OCI-LY3 (cell line): ENCODE data around the gene BAZ2B.

Experiments used
- H2AFZ ChIP-seq: fragments of 200-600, 300-600 bp; shearing (Covaris generic); 2 replicates; pipeline ENCODE4 v1.6.0; 2014; ENCODE audit warnings: antibody characterized with exemption, low read depth, low read length
- H3K27ac ChIP-seq: fragments of 200-600, 300-600 bp; sonication (generic); 2 replicates; pipeline ENCODE4 v1.5.1; 2014; ENCODE audit warnings: mild to moderate bottlenecking, low read length, moderate library complexity, mixed read lengths
- H3K27me3 ChIP-seq: fragments of 200-600, 300-600 bp; sonication (generic); 2 replicates; pipeline ENCODE4 v1.6.1; 2014; ENCODE audit warnings: low read depth, low read length, mixed read lengths
- H3K36me3 ChIP-seq: fragments of 200-600, 300-600 bp; sonication (generic); replicated peaks from 2 replicates; pipeline ENCODE3; 2014; ENCODE audit warnings: low read depth, low read length, mixed read lengths
- H3K4me1 ChIP-seq: fragments of 300-600, 200-600 bp; sonication (generic); 2 replicates; pipeline ENCODE4 v1.6.1; 2014; ENCODE audit warnings: low read length, mixed read lengths
- H3K4me2 ChIP-seq: fragments of 200-600, 300-600 bp; sonication (generic); 2 replicates; pipeline ENCODE4 v1.6.1; 2014; ENCODE audit warnings: low read length, mixed read lengths
- H3K4me3 ChIP-seq: fragments of 300-600, 200-600 bp; sonication (generic); 2 replicates; pipeline ENCODE4 v1.5.1; 2014; ENCODE audit warnings: antibody characterized with exemption, mild to moderate bottlenecking, low read length, moderate library complexity
- H3K79me2 ChIP-seq: fragments of 300-600, 200-600 bp; shearing (Covaris generic); 2 replicates; pipeline ENCODE4 v1.6.1; 2014; ENCODE audit warnings: mild to moderate bottlenecking, low read length, mixed read lengths
- H3K9ac ChIP-seq: fragments of 300-600, 200-600 bp; shearing (Covaris generic); 2 replicates; pipeline ENCODE4 v1.6.0; 2014; ENCODE audit warnings: mild to moderate bottlenecking, low read length, moderate library complexity
- H3K9me3 ChIP-seq: fragments of 200-600, 300-600 bp; shearing (Covaris generic); 2 replicates; pipeline ENCODE4 v1.6.1; 2014; ENCODE audit warnings: low read length, mixed read lengths; ENCODE audit not compliant: insufficient read depth
- H4K20me1 ChIP-seq: fragments of 200-600, 300-600 bp; sonication (generic); 2 replicates; pipeline ENCODE4 v1.6.1; 2016; ENCODE audit warnings: low read length, mixed read lengths; ENCODE audit not compliant: insufficient read depth
- CTCF ChIP-seq: fragments of 200-600, 300-600 bp; sonication (generic); IDR thresholded peaks from 2 replicates; pipeline ENCODE4 v1.5.1; 2014; ENCODE audit warnings: antibody characterized with exemption, low read length, low read depth
- EZH2phosphoT487 ChIP-seq: fragments of 200-600 bp; shearing (Covaris generic); IDR thresholded peaks from 2 replicates; pipeline ENCODE4 v1.6.1; 2018; ENCODE audit warnings: antibody characterized with exemption, mixed run types, low read depth

BAZ2B gene

GRCh38 chr2:159616286-159616701, at the start of gene BAZ2B:
Gene BAZ2B, minus strand, starts transcription at chr2:159616548. Its CDS starts 137,829 bp downstream, at chr2:159478719.
- no peaks in the 10 kb centered on the region for H4K20me1 ChIP-seq
- H3K79me2 ChIP-seq = no peaks in the 10 kb centered on the region
- no peaks in the 10 kb centered on the region for H3K9me3 ChIP-seq
- peak within 1 kb of the TSS; percentile 93 for H2AFZ ChIP-seq
- no peak within 1 kb of the TSS; the same call in 1 of the 2 replicates for H3K27ac ChIP-seq
- TF ChIP-seq CTCF (no peak), EZH2phosphoT487 (no peak)
- H3K4me1 ChIP-seq = peaks cover 9% of the 10 kb centered on the region
- H3K9ac ChIP-seq = peak within 1 kb of the TSS; percentile 79
- no peaks in the 10 kb centered on the region for H3K36me3 ChIP-seq
- peaks cover 4% of the 10 kb centered on the region; the same call in 1 of the 2 replicates for H3K27me3 ChIP-seq
- H3K4me3 ChIP-seq = peak within 1 kb of the TSS; percentile 92
- peak within 1 kb of the TSS; percentile 93 for H3K4me2 ChIP-seq

DNA sequence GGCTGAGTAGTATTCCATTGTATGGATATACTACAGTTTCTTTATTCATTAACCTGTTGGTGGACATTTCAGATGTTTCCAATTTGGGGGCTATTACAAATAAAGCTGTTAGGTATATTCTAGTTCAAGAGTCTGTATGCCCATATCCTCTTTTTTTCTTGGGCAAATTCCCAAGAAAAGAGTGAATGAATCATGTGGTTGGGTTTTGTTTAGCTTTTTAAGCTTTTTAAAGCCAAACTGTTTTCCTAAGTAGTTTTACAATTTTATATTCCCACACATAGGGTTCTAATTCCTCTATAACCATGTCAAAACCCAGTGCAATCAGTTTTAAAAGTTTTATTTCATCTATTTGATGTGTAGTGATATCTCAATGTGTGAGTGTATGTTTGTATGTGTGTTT, 44.9 kb upstream of the BAZ2B start:
- Histone ChIP-seq H4K20me1 (no peaks in the 10 kb centered on the region), H3K27me3 (no peaks in the 10 kb centered on the region), H3K9me3 (no peaks in the 10 kb centered on the region), H3K4me2 (no peak overlapping the region), H3K27ac (no peak overlapping the region), H3K4me1 (peaks cover 15% of the 10 kb centered on the region), H3K4me3 (no peak overlapping the region), H3K9ac (no peak overlapping the region), H2AFZ (no peak overlapping the region), H3K79me2 (no peaks in the 10 kb centered on the region), H3K36me3 (no peaks in the 10 kb centered on the region)
- TF ChIP-seq CTCF = no peak
- TF ChIP-seq EZH2phosphoT487 = no peak

- Histone ChIP-seq H3K27ac (no peak overlapping the region), H3K4me3 (no peak overlapping the region), H4K20me1 (no peaks in the 10 kb centered on the region), H3K4me2 (peak overlapping the region; percentile 3), H3K9me3 (no peaks in the 10 kb centered on the region), H2AFZ (no peak overlapping the region), H3K27me3 (no peaks in the 10 kb centered on the region), H3K9ac (no peak overlapping the region), H3K36me3 (no peaks in the 10 kb centered on the region), H3K4me1 (peaks cover 15% of the 10 kb centered on the region), H3K79me2 (no peaks in the 10 kb centered on the region)
- no peak for TF ChIP-seq EZH2phosphoT487
- no peak for TF ChIP-seq CTCF
Measured at GRCh38 chr2:159658881-159659873, 42.8 kb upstream of the BAZ2B start.

- Histone ChIP-seq H4K20me1 (no peaks in the 10 kb centered on the region), H3K36me3 (no peaks in the 10 kb centered on the region), H3K79me2 (no peaks in the 10 kb centered on the region), H3K27me3 (no peaks in the 10 kb centered on the region), H3K4me1 (peaks cover 2% of the 10 kb centered on the region), H3K27ac (no peak overlapping the region), H3K9me3 (no peaks in the 10 kb centered on the region), H2AFZ (no peak overlapping the region), H3K4me3 (no peak overlapping the region), H3K9ac (no peak overlapping the region), H3K4me2 (no peak overlapping the region)
- TF ChIP-seq EZH2phosphoT487 (no peak), CTCF (no peak)
Measured at GRCh38 chr2:159653962-159654361, 37.6 kb upstream of the BAZ2B start.
